ENCODE measurements around the gene GNG7. TPM values are rescaled to one million over a fixed set of nuclear protein-coding genes. Genes with fewer than 3 reads are reported as not detected.

The GNG7 gene
- total and polyA plus RNA-seq, 2 donors (not counting 3 experiments of a cell fraction or from before 2014, with no cell fraction given), result 0.29 to 0.84 TPM

- CTCF ChIA-PET, result interaction anchor here (1.6 kb wide), 1 partner anchor 12 kb away, joined by 7 read pairs; no protein-coding TSS in a partner anchor
- DNase-seq (ENCODE audit: low read depth, low spot score) (no peak), FAIRE-seq (no peak)
- dilution Hi-C loops (cut with MboI; ENCODE audit: extremely low pct_ligation_motif_present, low sequenced_read_pairs) (no loop called here), intact Hi-C loops (cut with micrococcal nuclease) (no loop called here)
- no peaks in the 10 kb centered on the region for H3K9me1 ChIP-seq (replicated peaks; ENCODE audit: control insufficient read depth, extremely low read depth, insufficient read depth, low read length)
- peaks cover 3% of the 10 kb centered on the region for H3K4me1 ChIP-seq (ENCODE audit: control insufficient read depth, extremely low read depth, insufficient read depth, low read length)
- BruUV-seq (replicated peaks), result no TSS peak
- no peak overlapping the region for H3K9ac ChIP-seq (replicated peaks; ENCODE audit: extremely low read depth, insufficient read depth, low read length)
- POLR2A ChIA-PET, result interaction anchor here (0.7 kb wide), 1 partner anchor 264 kb away, joined by 4 read pairs; no protein-coding TSS in a partner anchor
- no peak overlapping the region for H3K4me3 ChIP-seq (replicated peaks in 1 of 3; ENCODE audit: insufficient read depth in 1 of 3, low read depth in 1 of 3, low read length in 3 of 3)
- TF ChIP-seq POLR2A (IDR thresholded peaks at IDR 0.05; ENCODE audit: low read depth, low read length) (no peak), EZH2 (IDR thresholded peaks at IDR 0.05; ENCODE audit: borderline replicate concordance, low read depth, low read length, severe bottlenecking) (no peak), MAX (IDR thresholded peaks at IDR 0.05; ENCODE audit: insufficient read depth, insufficient read length) (no peak), JUN (IDR thresholded peaks at IDR 0.05; ENCODE audit: borderline replicate concordance, insufficient read depth, insufficient read length, low read depth) (no peak), GATA2 (IDR thresholded peaks at IDR 0.05; ENCODE audit: insufficient read depth, insufficient read length, low read depth, low read length) (no peak), FOS (IDR thresholded peaks at IDR 0.05; ENCODE audit: borderline replicate concordance, insufficient read depth, low read length) (no peak), POLR2AphosphoS5 (IDR thresholded peaks at IDR 0.05; ENCODE audit: insufficient read depth, low read depth, low read length) (no peak), MYC (IDR thresholded peaks at IDR 0.05; ENCODE audit: low read depth, low read length) (no peak)
- TF ChIP-seq, protein P1, sequence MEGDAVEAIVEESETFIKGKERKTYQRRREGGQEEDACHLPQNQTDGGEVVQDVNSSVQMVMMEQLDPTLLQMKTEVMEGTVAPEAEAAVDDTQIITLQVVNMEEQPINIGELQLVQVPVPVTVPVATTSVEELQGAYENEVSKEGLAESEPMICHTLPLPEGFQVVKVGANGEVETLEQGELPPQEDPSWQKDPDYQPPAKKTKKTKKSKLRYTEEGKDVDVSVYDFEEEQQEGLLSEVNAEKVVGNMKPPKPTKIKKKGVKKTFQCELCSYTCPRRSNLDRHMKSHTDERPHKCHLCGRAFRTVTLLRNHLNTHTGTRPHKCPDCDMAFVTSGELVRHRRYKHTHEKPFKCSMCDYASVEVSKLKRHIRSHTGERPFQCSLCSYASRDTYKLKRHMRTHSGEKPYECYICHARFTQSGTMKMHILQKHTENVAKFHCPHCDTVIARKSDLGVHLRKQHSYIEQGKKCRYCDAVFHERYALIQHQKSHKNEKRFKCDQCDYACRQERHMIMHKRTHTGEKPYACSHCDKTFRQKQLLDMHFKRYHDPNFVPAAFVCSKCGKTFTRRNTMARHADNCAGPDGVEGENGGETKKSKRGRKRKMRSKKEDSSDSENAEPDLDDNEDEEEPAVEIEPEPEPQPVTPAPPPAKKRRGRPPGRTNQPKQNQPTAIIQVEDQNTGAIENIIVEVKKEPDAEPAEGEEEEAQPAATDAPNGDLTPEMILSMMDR (IDR thresholded peaks at IDR 0.05; ENCODE audit: extremely low read depth in 1 of 2, insufficient read depth in 1 of 2, low read depth in 1 of 2, low read length in 2 of 2), result no peak
- H2AFZ ChIP-seq (ENCODE audit: low read depth, low read length), result no peak overlapping the region
- no peak overlapping the region for H3K27ac ChIP-seq (ENCODE audit: insufficient read depth, low read depth, low read length)
- no peaks in the 10 kb centered on the region for H4K20me1 ChIP-seq (replicated peaks; ENCODE audit: control insufficient read depth, extremely low read depth, insufficient read depth, low read length)
- no peaks in the 10 kb centered on the region for H3K79me2 ChIP-seq (ENCODE audit: control insufficient read depth, insufficient read depth, low read length)
- peaks cover 4 to 14% of the 10 kb centered on the region in 2 experiments for H3K27me3 ChIP-seq (ENCODE audit: control insufficient read depth in 2 of 2, insufficient read depth in 2 of 2, low read length in 2 of 2)
- H3K9me3 ChIP-seq (replicated peaks; ENCODE audit: control insufficient read depth, insufficient read depth, low read length), result peaks cover 2% of the 10 kb centered on the region
- no peaks in the 10 kb centered on the region for H3K36me3 ChIP-seq (ENCODE audit: control insufficient read depth in 2 of 2, extremely low read depth in 1 of 2, insufficient read depth in 2 of 2, low read length in 2 of 2)
- H3K4me2 ChIP-seq (ENCODE audit: insufficient read depth, low read length), result no peak overlapping the region
Measured at GRCh38 chr19:2590630-2591399, 111.7 kb downstream of the GNG7 start.

Measured in endothelial cell of umbilical vein (primary cell).